Endometrial microvascular endothelial cells (primary cell): ENCODE measurements around the gene ZDHHC17. TPM values are rescaled to one million over a fixed set of nuclear protein-coding genes. Genes with fewer than 3 reads are reported as not detected.

ENCODE experiments used
- in situ Hi-C: cut with HindIII; loops from 2 replicates; pipeline ENCODE4 v1.10.0; 2017; ENCODE audit warnings: low sequenced_read_pairs, low pct_unique_long_range_greater_than_20kb; ENCODE audit errors: inconsistent ontology term
- total RNA-seq: library from RNA; depleted of rRNA; stranded (reverse); fragments of >200 nt; gene quantifications from one replicate; pipeline ENCODE4 v1.2.3, GENCODE V29; 2015; ENCODE audit errors: inconsistent ontology term

ZDHHC17 gene
- total RNA-seq, 1 donor from 2014 or later = 11.2 TPM

DNA sequence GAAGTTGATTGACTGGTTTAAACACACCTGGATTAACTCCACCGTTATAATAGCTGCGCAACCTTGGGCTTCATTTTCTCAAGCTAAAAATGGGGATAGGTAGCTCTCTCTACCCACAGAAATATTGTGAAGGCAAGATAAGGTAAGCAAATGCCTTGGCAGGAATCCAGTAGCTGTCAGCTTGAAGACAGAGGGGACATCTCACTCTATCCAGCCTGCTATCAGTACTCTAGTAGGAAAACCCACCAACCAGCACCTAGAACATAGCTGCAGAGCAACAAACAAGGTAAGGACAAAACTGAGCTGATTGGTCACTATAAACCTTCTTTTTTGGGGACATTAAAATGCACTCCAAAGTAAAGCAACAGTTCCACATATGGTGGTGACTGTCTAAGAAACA lies 107.2 kb downstream of the ZDHHC17 start:
- in situ Hi-C loops = no loop called here

DNA sequence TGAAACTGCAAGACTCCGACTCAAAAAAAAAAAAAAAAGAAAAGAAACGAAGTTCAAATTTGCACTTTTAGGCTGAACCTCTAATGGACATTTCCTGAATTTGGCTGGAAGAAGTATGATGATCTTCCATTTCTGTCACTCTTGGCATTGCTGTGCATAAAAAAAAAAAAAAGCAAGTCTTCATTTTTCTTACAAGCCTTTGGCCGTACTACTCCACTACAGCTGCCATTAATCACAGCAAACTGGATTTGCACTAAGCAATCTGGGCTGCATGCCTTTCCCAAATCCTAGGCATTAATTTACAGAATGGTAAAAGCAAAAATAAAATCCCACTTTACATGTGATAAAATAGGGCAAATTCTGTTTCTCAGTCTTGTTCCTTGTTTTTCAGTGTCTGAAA lies 107.8 kb downstream of the ZDHHC17 start:
- in situ Hi-C loops = no loop called here

DNA sequence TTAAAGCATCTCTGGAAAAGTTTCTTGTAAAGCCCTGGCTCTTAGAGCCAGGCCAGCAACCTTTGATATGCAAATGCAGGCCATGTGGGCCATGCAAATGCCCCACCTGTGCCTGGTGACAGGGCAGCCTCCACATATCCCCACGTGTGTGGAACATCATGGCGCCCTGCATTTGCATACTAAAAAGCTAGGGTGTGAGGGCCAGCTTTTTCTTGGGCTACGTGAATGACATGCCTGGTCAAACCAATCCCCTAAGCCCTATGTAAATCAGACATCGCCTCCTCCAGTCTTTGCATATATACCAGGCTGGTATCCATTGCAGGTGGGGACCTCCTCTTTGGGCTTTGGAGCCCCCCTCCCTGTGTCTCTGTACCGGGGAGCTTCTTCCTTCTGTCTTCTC lies 108.5 kb downstream of the ZDHHC17 start:
- in situ Hi-C loops = no loop called here

GRCh38 chr12:76874027-76874426 lies 110.1 kb downstream of the ZDHHC17 start:
- in situ Hi-C loops = no loop called here

- in situ Hi-C loops = no loop called here
Measured at GRCh38 chr12:76874491-76875190, 110.7 kb downstream of the ZDHHC17 start.

GRCh38 chr12:76876696-76877229 lies 112.8 kb downstream of the ZDHHC17 start:
- in situ Hi-C loops = no loop called here

DNA sequence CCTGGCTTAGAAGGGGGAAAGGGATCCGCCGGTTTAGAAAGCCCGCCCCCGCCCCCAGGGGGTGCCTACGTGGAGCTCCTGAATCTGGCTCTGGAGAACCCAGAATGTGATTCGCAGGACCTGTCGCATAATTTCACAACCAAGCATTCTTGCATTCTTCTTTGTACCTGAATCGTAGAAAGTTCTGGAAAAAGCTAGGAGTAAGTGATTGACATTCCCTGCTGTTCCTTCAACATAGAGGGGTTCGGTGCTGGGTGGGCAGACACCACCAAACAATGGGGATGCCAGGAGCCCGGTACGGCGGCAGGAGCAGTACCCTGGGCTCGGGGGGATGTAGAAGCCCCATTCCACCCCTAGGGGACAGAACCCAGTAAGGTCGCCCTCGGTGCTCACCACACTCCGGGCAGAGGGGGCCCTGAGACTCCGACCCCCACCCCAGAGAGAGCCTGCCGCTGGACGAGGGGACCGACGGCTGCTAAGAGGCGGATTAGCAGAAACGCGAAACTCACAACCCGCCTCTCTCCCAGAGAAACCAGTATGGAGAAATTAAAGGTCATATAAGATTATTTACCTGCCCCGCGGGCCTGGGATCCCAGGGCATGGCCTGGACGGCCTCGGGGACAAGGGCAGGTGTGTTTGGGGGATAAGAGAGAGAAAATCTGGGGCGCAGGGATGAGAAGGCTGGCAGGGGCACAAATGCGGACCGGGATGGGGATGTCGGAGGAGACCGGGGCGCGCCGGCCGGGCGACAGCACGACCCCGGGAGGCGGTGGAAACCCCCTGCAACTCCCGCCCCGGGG lies 114.4 kb downstream of the ZDHHC17 start:
- in situ Hi-C loops = no loop called here

GRCh38 chr12:76878899-76879709 lies 115.2 kb downstream of the ZDHHC17 start, which contains the start of gene CSRP2:
Gene CSRP2, minus strand, starts transcription at chr12:76879019. Its CDS starts 12,759 bp downstream, at chr12:76866260.
- in situ Hi-C loops = no loop called here

DNA sequence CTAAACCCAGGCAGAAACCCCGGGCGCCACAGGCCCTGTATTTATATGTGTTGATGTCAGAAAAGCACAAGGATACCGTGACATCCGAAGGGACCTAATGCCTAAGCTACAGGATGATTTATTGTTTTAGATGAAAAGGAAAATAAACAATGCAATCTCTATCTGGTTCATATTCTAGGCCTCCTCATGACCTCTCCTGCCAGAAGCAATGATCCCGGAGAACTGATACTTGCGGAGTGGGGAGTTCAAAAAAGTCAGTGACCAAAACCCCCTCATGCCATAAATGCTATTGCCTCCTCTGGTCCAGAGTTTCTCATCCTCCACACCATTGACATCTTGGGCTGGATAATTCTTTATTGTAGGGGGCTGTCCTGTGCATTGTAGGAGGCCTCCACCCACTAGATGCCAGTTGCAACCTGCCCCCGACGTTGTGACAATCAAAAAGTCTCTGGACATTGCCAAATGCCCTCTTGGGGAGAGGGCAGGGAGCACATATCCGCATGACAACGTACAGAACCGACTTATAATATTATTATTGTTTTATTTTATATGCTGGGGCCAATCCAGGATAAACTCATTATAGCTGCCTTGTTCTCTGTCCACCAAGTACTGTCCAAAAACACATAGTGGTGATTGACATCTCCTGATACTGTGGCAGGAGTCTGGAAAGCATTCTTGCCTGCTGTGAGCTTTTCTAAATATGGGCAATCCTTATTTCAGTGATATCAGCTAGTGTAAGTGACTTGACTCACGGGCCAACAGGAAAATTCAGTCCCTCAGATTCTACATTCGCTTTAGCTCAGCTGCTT lies 116.0 kb downstream of the ZDHHC17 start:
- in situ Hi-C loops = no loop called here

DNA sequence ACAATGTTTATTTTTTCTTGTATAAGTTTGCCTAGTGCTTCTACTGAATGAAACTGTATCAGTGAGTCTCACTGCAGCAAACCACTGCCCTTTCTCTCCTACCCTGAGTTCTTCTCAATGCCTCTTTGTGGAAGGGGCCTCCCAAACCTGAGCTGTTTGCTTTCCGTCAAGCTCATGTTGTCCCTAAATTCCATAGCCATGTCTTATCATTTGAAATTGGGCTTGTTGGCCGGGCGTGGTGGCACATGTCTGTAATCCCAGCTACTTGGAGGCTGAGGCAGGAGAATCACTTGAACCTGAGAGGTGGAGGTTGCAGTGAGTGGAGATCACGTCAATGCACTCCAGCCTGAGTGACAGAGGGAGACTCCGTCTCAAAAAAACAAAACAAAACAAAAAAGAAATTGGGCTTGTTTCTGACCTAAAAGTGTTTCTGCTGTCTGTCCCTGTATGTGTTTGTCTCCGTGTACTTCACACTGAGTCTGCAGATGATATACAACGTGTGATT lies 116.7 kb downstream of the ZDHHC17 start:
- in situ Hi-C loops = no loop called here

DNA sequence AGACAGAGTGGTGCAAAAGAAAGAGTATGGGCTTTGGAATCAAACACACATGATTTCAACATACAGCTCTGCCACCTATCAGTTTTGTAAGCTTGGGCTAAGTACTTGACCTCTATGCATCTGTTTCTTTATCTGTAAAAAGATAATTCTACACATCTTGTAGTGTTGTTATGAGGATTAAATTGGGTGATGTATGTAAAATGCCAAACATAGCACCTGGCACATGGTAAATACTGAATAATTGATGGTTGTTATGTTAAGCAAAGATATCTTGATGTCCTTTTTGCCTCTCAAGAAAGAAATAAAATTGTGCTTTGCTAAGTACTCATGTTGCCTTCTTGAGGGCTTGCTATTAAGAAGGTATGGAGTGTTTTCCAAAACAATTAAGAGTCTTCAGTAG lies 117.2 kb downstream of the ZDHHC17 start:
- in situ Hi-C loops = no loop called here

GRCh38 chr12:76882367-76882766 lies 118.5 kb downstream of the ZDHHC17 start:
- in situ Hi-C loops = no loop called here

DNA sequence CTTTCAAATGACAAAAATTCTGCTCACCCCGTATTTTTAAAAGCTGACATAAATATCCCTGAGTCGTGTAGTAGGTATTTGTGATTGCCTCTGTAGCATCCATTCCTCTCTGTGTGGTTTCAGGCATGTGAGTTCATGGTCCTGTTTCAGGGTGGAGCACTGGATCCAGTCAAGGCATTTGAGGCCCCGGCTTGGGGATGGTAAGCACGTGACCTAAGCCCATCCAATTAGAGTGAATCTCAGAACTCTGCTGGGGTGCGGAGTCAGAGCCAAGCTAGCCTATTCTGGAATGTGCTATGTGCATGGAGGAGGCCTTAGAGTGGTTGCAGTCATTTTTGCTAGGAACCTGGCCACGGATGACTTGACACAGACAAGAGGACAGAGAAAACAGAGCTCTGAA lies 119.2 kb downstream of the ZDHHC17 start:
- in situ Hi-C loops = no loop called here

DNA sequence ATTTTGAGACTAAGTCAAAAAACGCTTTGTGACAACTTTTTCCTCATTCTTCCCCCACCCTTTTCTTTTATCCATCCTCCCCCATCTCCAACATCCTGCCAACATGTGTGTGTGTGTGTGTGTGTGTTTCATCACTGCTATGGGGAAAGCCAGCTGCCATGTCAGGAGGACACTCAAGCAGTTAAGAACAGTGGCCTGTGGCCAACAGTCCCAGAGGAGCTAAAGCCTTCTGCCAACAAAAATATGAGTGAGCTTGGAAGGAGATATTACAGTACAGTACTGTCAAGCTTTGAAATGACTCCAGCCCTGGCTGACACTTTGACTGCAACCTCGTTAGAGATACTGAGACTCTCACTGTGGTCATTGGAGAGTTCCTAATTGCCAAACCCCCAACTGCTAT lies 119.9 kb downstream of the ZDHHC17 start:
- in situ Hi-C loops = no loop called here

GRCh38 chr12:76888775-76889174 lies 124.9 kb downstream of the ZDHHC17 start:
- in situ Hi-C loops = no loop called here

GRCh38 chr12:76890151-76891143 lies 126.5 kb downstream of the ZDHHC17 start:
- in situ Hi-C loops = no loop called here

DNA sequence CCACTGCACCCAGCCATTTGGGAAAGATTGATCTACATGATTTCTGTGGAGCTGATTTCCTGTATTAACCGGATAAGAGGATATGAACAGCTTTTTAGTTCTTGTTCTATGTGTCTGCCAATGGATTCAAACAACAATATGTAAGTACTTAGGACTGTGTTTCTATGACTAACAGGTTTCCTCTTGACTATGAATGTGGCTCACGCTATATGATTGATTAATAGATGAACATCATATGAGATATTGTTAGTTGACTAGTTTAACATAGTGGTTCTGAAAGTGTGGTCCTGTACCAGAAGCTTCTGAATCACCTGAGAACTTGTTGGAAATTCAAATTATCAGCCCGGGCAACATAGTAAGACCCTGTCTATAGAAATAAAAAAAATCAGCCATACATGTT lies 127.7 kb downstream of the ZDHHC17 start:
- in situ Hi-C loops = no loop called here
